ENCODE results near the gene JARID2. TPM values are rescaled to one million over a fixed set of nuclear protein-coding genes. Genes with fewer than 3 reads are reported as not detected.
"Not testable (repeated sequence)": the region's sequence is repeated elsewhere in the genome, so short reads cannot be mapped to it uniquely, and the experiment has no call there.

The JARID2 gene
- polyA plus RNA-seq, 1 of the 3 experiments (the other 2 are of a cell fraction) = 3.4 TPM

GRCh38 chr6:15322184-15322583 is 76.3 kb downstream of the JARID2 start:
- Histone ChIP-seq H2AFZ (ENCODE audit: low read depth) (no peak overlapping the region), H3K79me2 (ENCODE audit: insufficient read depth) (peaks cover 18% of the 10 kb centered on the region; the same call in 1 of the 2 replicates), H3F3A (replicated peaks; ENCODE audit: insufficient read depth) (no peaks in the 10 kb centered on the region), H3K4me1 (ENCODE audit: control insufficient read depth in 1 of 2, insufficient read depth in 2 of 2, low read depth in 1 of 2, low read length in 1 of 2) (peaks cover 2 to 13% of the 10 kb centered on the region in 2 experiments; a peak in 2 of 4 replicates), H3K4me3 (ENCODE audit: low read depth in 2 of 2, low read length in 1 of 2) (no peak overlapping the region), H3K27me3 (ENCODE audit: insufficient read depth) (no peaks in the 10 kb centered on the region), H3K9me3 (no peaks in the 10 kb centered on the region), H3K4me2 (no peak overlapping the region), H3K9ac (no peak overlapping the region), H4K20me1 (ENCODE audit: insufficient read depth) (no peaks in the 10 kb centered on the region), H3K27ac (ENCODE audit: low read depth in 2 of 2, low read length in 1 of 2) (no peak overlapping the region), H3K36me3 (replicated peaks in 1 of 2; ENCODE audit: control insufficient read depth in 1 of 2, insufficient read depth in 2 of 2, low read length in 1 of 2) (no peaks in the 10 kb centered on the region), H3K9me2 (no peaks in the 10 kb centered on the region)
- ChIA-PET POLR2A (no interaction called here), CTCF (interaction anchor here (0.9 to 1.4 kb wide), 3 partner anchors 9 to 80 kb away, joined by 3 to 4 read pairs (median 3); no protein-coding TSS in a partner anchor)
- DNase-seq = no peak
- 86% methylated on average over 1 of the region's 1 CpG for WGBS (ENCODE audit: low lambda C conversion rate)
- TF ChIP-seq USF2 (IDR thresholded peaks at IDR 0.05; ENCODE audit: borderline replicate concordance, low read depth, low read length) = no peak

GRCh38 chr6:15322781-15323536 is 77.1 kb downstream of the JARID2 start:
- H4K20me1 ChIP-seq (ENCODE audit: insufficient read depth) = 0 out of 2 replicates have a peak, but pooled peaks cover 2% of the 10 kb centered on the region
- peaks cover 22% of the 10 kb centered on the region; the same call in 1 of the 2 replicates for H3K79me2 ChIP-seq (ENCODE audit: insufficient read depth)
- H3F3A ChIP-seq (replicated peaks; ENCODE audit: insufficient read depth) = no peaks in the 10 kb centered on the region
- ChIA-PET POLR2A (no interaction called here), CTCF (interaction anchor here (1.4 kb wide), 2 partner anchors 10 to 55 kb away, joined by 3 to 4 read pairs; no protein-coding TSS in a partner anchor)
- no peak for DNase-seq
- peaks cover 2 to 13% of the 10 kb centered on the region in 2 experiments; a peak in 2 of 4 replicates for H3K4me1 ChIP-seq (ENCODE audit: control insufficient read depth in 1 of 2, insufficient read depth in 2 of 2, low read depth in 1 of 2, low read length in 1 of 2)
- no peak for TF ChIP-seq SIN3A (IDR thresholded peaks at IDR 0.05; ENCODE audit: borderline replicate concordance, low read depth, low read length)
- no peak for TF ChIP-seq PBX3 (IDR thresholded peaks at IDR 0.05)
- no peak for TF ChIP-seq GATA2 (CRISPR knock-in tag; IDR thresholded peaks at IDR 0.05)
- TF ChIP-seq RAD21 (IDR thresholded peaks at IDR 0.05; ENCODE audit: low read length) = no peak
- TF ChIP-seq IRF3 (IDR thresholded peaks at IDR 0.05; ENCODE audit: low read depth, low read length) = no peak
- TF ChIP-seq MAX (IDR thresholded peaks at IDR 0.05; ENCODE audit: low read depth) = no peak
- no peak for TF ChIP-seq SMC3 (IDR thresholded peaks at IDR 0.05; ENCODE audit: low read depth, low read length)
- no peak for TF ChIP-seq GABPA (IDR thresholded peaks at IDR 0.05; ENCODE audit: low read depth)
- H3K9me3 ChIP-seq = no peaks in the 10 kb centered on the region
- H3K27ac ChIP-seq (ENCODE audit: low read depth in 2 of 2, low read length in 1 of 2) = no peak overlapping the region
- H2AFZ ChIP-seq (ENCODE audit: low read depth) = no peak overlapping the region
- no peaks in the 10 kb centered on the region for H3K9me2 ChIP-seq
- no peak overlapping the region for H3K4me2 ChIP-seq
- H3K27me3 ChIP-seq (ENCODE audit: insufficient read depth) = no peaks in the 10 kb centered on the region
- H3K9ac ChIP-seq = no peak overlapping the region
- WGBS (ENCODE audit: low lambda C conversion rate) = 97% methylated on average over 5 of the region's 5 CpGs
- no peaks in the 10 kb centered on the region for H3K36me3 ChIP-seq (replicated peaks in 1 of 2; ENCODE audit: control insufficient read depth in 1 of 2, insufficient read depth in 2 of 2, low read length in 1 of 2)
- H3K4me3 ChIP-seq (ENCODE audit: low read depth in 2 of 2, low read length in 1 of 2) = no peak overlapping the region

GRCh38 chr6:15323611-15324010 is 77.7 kb downstream of the JARID2 start:
- H3K9me3 ChIP-seq; H2AFZ ChIP-seq (ENCODE audit: low read depth); H3K9me2 ChIP-seq; POLR2A ChIA-PET; H3K4me2 ChIP-seq; DNase-seq; H3F3A ChIP-seq (replicated peaks; ENCODE audit: insufficient read depth); H3K4me3 ChIP-seq (ENCODE audit: low read depth in 2 of 2, low read length in 1 of 2); H3K27me3 ChIP-seq (ENCODE audit: insufficient read depth); H3K9ac ChIP-seq; H4K20me1 ChIP-seq (ENCODE audit: insufficient read depth); H3K27ac ChIP-seq (ENCODE audit: low read depth in 2 of 2, low read length in 1 of 2); H3K36me3 ChIP-seq (replicated peaks in 1 of 2; ENCODE audit: control insufficient read depth in 1 of 2, insufficient read depth in 2 of 2, low read length in 1 of 2): not testable (repeated sequence)
- peaks cover 25% of the 10 kb centered on the region; the same call in 1 of the 2 replicates for H3K79me2 ChIP-seq (ENCODE audit: insufficient read depth)
- CTCF ChIA-PET = interaction anchor here (1.4 kb wide), 1 partner anchor 56 kb away, joined by 3 read pairs; no protein-coding TSS in a partner anchor
- 96% methylated on average over 11 of the region's 11 CpGs for WGBS (ENCODE audit: low lambda C conversion rate)
- peaks cover 2 to 12% of the 10 kb centered on the region in 2 experiments; a peak in 3 of 4 replicates for H3K4me1 ChIP-seq (ENCODE audit: control insufficient read depth in 1 of 2, insufficient read depth in 2 of 2, low read depth in 1 of 2, low read length in 1 of 2)

Measured in SK-N-SH (cell line).